HuH-7.5 (cell line): ENCODE data around the gene INSIG2.
"Not testable (repeated sequence)": the region's sequence is repeated elsewhere in the genome, so short reads cannot be mapped to it uniquely, and the experiment has no call there.

ENCODE experiments used
- DNase-seq: peaks from one replicate; pipeline ENCODE4 v3.0.0; 2011; ENCODE audit warnings: low spot score

INSIG2 gene

DNA sequence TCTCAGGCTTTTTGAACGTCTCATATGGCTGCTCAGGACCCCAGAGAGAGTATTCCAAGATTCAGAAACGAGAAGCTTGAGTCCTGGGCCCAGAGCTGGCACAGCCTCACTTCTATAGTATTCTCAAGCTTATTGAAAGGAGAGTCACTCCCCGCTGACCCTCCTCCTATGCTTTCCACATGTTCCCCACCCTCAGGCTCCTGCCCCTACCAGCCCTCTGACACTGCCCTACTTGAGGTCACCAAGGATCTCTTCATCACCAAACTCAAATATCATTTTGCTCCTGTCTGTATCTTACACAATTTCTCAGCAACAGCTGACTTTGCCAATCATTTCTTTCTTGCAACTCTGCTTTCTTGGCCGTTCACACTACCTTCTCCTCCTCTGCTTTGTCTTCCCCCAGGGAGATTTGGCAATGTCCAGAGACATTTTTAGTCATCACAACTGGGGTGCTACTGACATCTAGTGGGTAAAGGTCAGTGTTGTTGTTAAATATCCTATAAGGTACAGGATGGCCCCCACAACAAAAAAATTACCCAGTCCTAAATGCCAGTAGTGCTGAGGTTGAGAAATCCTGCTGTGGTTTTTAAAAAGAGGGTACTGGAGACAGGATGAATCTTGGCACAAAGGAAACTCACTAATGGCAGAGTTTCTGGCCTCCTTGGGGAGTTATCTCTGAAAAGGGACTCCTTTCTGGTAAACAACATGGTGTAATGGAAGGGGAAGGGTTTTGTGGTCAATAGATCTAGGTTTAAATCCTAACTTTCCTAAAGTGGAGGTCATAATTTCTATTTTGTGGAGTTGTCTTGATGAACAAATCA, 26.9 kb upstream of the INSIG2 start:
- DNase-seq, result no peak

DNA sequence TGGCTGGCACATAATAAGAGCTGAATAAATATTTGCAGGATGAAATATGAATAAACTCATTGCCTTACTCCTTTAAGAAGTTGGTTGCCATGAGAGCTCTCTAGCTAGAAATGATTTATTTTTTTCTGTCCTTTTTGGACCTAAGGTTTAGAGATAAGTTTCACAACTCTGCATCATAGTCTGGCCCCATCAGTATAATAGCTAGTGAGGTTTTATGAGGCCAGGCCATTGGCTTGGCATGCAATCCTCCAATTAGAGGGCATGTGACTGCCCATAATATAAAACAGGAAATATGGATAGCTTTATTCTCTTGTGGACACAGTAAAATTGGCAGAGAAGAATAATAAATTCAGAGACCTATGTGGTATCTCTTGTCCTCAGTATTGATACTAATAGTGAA, 26.2 kb upstream of the INSIG2 start:
- DNase-seq, result no peak

DNA sequence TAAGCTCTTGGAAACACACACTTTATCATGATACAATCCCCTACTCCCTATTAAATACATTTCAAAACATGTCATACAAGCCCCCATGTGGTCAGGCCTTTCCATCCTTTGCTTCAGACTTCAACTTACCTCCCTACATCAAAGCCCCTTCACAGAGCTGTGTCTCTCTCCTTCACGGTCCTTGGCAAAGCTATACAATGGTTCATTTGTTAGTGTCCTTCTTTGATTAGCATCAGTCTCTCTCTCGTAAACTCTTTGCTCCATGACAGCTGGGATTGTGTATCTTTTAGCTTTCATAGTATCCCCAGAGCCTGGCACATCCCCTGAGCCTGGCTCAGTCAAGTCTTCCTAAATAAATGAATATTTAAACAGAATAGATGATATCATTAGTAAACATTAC, 25.6 kb upstream of the INSIG2 start:
- no peak for DNase-seq

DNA sequence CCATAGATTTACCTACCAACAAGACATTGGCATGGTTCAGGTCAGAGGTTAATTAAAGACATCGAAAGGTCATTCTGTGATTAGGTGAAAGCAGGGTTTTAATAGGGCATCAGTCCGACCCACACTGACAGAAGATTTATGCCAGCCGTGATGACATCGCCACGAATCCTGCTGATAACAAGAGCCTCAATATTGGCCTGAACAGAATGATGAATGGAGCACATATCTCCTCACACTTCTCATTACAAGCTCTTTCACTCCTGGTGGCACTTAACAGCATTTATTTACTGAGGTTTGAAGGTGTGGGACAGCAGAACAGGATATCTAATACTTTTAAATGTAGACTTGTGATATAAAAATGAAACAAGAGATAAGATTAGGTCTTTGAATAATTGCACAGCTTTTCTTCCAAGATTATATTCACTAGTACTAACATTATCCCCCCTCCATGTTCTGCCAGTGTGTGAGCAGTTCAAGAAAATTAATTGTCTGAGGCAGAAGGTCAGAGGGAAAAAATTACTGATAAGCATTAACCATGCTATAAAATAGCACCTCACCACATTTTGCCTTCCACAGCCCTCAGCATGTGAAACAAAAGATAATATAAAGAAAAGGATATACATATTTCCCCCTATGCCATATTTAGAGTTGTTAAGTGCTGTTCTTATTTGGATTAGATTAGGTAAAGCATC, 23.1 kb upstream of the INSIG2 start:
- DNase-seq, result no peak

DNA sequence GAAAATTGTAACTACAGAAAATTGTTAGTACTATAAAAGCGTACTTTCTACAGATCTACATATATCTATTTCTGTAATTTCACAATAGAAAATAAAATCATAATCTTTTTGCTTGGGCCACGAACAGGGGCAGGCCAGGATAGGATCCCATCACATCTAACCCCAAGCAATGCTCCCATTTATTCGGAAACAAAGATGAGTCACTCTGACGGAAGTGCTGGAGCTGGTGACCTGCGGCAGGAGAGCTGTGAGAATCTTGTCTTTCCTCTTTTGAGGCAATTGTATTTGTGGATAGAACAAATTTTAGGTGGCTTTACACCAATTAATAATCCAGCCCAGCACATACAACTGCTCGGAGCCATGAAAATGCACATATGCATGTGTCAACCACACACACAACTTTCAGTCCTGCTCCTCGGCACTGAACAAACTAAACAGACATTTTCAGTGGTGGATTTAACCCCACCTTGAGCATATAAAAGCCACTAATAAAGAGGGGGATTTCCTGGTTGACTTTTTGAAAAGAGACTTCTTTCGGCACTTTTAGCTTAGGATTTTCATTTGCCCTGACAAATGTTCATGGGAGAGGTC, 22.3 kb upstream of the INSIG2 start:
- DNase-seq, result no peak

DNA sequence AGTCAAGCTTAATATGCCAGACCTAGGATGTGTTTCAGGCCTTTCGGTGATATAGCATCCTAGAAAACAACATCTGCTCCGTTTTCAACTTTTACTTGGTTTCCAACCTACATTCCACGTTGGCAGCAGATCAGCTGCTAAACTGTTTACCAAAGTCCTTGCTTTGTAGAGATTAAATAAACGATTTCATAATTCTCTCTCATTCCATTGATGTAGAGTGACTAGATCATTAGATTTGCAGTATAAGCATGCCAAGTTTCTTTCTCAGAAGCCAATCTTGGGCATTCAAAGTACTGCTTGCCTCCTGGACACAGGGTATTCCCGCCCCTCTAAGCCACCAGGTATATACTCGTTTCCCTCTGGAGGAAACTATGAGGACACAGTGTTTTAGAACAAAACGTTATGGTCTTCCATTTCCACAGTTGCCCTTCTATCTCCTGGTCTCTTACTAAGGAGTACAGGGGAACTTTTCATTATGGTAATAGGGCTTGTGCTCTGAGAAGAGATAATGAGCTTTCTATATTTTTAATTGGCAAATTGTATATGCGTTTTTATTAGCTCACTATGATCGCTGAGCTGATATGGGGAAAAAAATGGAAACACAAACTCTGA, 10.5 kb upstream of the INSIG2 start:
- DNase-seq, result no peak

DNA sequence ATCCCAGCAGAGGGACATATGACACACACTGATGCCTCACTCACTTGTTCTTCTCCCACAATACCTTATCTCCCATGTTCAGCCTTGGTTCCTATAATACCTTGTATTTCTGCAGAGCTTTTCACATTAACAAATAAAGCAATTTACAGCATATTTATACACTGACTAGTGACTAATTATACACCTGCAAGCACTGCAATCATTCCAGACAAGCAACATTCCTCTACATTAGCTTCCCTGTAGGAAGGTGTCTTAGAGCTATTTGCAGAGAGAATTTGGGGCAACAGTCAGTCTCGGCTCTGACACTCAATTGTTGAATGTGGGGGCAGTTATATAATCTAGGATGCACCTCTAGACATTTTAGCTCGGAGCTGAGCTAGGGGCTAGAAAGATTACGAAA, 9.5 kb upstream of the INSIG2 start:
- no peak for DNase-seq

DNA sequence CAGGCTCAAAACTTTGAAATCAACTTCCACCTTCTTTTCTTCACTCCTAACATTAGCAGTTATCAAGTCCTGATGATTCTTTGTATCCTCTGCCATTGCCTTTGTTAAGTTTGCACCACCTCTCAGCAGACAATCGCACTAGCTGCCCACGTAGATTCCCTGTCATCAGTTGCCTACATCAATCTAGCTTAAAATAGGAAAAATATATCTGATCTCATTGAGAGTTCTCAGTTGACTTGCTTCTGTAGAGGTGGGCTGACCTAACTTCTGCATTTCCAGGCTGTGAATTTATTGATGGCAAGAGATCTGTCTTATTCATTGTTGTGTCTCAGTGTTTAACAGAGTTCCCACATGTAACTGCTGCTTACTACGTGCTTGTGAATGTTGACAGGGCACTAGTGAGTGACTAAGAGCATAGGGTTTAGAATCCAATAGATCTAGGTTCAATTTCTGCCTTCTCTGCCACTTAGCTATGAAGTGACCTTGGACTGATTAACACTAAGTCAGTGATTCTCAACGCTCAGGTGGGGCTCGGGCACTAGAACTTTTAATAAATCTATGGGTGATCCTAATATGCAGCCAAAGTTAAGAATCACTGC, 3.7 kb upstream of the INSIG2 start:
- no peak for DNase-seq

DNA sequence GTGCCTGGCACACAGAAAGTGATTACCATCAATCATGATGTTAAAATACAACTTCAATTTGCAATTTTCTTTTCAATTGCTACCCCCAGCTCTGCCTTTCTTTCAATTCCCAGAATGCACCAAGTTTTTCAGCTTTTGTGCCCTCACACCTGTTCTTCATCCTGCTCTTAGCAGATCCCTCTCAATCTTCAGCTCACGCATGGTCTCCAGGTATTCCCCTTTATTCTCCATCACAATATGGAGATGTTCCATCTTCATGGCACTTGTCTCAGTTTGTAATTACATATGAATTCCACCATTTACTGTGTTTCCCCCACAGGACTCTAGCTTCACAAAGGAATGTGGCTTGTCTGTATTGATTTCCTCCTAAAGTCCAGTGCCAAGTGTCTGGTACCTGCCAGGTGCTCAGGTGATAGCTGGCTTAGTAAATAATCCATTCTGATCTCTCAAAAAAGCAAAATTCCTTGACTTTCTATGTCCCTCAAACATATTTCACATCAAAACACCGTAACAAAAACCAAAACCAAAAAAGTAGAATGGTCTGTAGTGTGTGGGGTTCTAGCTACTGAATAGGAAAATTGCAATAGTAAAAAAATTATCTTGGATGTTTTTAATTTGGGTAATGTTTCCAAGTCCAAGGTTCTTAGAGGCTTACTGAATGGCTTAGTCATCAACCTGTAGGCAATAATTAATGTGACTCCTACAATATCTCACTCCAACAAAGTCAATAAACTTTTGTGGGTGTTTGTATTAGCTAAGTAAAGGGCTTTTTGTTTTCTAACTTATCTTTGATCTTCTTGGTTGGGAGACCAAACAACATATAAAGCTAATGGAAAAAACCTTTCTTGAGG, 2.9 kb upstream of the INSIG2 start:
- DNase-seq, result no peak

DNA sequence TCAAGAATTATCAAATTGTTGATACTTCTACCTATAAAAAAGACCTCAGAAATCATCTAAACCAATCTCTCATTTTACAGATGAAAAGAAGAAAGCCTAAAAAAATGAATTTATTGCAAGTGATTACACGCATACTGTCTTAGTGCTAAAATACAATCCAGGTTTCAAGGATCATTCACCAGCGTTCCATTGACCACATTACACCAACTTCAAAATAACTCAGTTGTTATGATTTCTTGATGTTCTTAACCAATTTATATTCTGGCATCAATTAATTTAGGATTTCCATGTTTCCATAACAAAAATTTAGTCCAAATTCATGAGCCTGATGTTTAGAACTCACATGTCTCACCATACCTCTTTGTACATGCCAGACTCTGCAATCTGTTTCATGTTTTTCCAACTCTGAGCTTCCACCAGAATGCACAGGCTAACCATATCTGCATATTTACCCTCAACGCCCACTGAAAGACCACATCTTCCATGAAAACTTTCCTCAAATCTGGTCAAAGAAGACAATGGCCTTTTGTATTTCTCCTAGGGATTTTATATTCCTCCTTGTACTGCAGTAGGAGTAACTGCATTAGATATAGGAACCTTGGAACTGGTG, 2.1 kb upstream of the INSIG2 start:
- no peak for DNase-seq

DNA sequence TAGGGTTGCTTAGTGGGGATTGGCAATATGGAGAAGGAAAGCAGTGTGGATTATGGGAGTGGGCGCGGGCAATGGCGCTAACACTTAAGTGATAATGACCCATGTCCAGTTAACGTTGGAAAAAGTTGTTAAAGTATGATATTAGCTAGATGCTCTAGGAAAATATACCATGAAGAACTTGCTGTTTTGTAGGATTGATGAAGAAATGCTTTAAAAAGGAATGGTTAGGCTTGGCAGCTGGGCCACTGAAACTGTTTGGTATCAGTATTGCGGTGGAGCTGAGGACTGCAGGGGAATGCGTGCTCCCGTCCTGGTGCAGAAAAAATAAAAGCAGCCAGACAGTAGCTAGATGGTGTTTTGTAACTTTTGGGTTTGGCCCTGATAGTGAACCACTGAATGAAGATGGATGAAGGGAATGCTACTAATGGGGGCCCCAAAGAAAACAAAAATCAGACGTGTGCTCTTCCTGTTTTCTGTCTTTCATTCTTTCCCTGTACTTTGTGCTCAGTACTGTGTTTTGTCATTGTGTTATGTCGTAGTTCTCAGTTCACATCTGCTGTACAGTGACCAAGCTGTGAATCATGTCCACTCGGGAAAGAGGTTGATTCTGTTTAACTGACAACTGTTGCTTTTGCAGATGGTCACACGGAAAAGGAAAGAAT, 999 bp downstream of the INSIG2 start:
- peak; percentile 14 for DNase-seq

DNA sequence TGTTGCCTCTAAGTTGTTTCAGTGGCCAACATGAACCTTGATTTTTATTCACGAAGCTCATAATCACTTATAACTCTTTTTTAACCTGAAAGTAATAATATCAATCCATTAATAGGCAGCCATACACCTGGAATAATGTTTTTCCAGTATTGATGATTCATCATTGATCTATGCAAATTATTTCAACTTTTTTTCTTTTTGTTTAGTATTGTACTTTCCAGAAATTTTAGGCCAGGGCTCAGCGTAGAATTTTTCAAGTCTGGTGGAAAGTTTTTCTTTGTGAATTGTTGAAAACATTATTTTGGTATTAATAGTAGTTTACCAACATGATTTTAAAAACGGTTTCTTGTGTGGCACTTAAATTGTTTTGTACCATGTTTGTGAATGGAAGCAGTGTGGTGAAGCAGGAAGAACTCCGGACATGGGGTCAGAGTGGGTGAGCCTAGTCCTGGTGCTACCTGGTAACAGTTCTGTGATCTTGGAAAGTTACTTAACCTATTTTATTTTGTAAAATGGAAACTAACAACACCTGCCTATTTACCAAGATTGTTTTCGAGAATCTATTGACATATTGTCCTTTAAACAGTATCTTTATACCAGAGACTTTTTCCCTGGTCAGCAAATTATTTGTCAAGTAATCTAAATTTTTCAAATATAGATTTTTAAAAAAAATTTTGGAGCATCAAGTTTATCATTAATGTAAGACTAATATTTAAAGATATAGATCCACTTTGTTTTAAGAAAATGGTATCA, 2.3 kb downstream of the INSIG2 start:
- DNase-seq, result no peak

DNA sequence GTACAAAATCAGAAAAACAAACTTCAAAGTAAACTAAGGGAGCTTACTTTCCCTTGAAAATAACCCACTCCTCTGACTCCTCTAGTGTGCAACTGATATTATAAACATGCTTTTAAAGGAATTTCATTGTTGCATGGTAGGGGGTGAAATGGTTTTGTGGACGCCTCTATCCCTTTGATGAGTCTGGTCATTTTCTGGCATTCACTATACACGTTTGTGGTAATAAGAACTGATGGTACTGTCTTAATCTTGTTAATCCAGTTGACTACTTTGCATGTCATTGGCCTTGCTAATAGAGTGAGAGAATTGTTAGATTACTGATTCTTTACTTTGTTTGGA, 2.8 kb downstream of the INSIG2 start:
- no peak for DNase-seq

DNA sequence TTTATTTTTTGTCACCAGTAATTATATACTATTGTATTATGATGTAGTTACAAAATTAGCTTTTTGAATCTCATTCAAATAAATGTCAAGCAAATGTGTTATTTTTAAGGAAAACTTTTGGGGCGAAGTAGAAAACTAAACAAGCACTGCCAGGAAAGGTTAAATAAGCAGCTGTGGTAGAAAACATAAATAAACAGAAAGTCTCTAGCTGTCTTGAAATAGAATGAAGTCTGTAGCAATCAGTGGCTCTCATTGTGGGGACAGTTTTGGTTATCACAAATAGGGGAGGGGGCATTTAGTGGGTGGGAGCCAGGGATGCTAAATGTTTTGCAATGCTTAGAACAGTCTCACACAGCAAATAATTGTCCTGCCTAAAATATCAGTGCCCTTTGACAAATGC, 3.4 kb downstream of the INSIG2 start:
- no peak for DNase-seq

DNA sequence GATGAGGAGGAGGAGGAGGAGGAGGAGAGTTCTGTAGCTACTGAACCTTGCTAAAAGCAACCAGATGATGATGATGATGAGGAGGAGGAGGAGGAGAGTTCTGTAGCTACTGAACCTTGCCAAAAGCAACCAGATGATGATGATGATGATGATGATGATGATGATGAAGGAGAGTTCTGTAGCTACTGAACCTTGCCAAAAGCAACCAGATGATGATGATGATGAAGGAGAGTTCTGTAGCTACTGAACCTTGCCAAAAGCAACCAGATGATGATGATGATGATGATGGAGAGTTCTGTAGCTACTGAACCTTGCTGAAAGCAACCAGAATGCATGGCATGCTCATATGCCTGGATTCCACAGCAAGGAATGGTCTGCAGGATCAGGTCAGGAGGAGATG, 5.8 kb downstream of the INSIG2 start:
- DNase-seq, result not testable (repeated sequence)

DNA sequence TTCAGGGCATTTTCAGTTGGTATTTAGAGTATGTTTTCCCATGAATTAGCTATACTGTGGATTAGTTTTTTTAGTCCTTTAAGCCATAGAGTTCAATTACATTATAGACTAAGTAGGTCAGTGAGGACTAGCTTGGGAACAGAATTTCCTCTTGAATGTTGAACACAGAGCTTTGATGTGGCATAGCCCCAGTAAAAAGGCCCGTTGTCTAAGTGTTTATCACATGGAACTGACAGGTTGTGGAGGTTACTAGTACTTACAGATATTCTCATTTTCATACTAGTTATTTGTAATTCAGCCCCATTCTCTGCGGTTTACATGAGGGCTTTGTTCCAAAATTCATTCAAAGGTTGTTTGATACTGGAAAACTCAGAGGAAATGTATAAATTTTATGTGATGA, 6.2 kb downstream of the INSIG2 start:
- no peak for DNase-seq

DNA sequence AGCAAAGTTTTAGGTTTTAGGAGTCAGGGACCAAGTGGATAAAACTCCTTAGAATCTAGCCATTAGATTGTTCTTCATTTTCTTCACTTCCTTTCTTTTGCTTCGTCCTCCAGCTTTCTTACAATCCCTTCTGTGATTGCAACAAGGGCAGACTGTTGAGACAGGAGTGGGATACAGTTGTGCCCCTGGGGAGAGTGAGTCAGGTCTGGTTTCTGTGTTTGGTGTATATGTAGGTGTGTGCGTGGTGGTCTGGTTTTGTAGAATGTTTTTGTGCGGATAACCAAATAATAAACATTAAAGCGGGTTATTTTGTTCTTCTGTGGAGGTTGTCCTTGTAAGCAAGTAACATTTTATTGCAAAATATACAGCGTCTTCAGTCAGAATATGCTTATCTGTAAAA, 7.3 kb downstream of the INSIG2 start:
- no peak for DNase-seq

DNA sequence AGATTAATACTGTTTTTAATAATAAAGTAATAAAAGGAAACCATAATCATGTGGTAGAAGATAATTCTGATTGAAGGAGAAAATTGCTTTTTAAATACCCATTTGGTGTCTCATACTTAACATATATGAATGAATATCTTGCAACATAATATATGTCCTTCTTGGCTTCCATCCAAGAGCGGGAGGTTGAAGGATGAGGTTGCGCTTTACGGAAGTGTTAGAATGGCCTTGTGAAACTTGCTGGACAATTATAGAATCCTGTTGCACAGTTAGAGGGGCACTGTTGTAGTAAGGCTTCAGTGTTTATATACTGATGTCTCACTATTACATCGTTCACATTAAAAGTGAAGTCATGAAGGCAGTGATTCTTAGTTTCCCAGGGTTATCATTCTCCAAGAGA, 9.4 kb downstream of the INSIG2 start:
- DNase-seq, result no peak

DNA sequence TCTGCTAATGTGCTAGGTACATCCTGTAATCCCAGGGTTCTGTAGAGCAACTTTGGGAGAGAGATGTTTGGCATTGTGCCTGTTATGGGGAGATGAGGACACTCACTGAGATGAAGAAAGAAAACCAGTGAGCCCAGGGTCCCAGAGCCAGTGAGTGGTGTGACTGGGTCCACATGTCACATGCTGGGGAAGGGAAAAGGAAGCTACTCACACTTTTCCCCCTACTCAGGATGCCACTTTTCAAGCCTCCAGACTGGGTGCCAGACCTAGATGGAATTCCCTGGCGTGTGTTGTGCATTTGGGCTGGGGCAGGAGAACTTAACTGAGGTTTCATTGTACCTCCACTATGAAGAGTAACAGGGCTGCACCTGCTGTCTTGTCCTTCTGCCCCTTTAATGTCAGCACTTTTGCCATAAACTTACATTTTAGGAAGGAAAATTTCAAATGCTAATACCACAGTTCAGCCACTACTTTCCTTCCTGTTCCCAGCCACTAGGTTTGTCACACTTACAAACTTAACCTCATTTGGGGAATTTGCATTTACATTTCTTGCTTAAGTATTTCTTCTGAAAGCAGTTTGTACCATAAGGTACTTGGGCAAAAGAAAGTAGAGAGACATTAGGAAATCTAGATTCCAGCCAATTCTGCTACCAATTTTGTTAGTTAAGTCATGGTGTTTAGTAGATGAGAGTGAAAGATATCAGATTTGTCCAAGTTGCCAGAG, 10.2 kb downstream of the INSIG2 start:
- no peak for DNase-seq
